ENCODE results near the gene LIM2.

DNA sequence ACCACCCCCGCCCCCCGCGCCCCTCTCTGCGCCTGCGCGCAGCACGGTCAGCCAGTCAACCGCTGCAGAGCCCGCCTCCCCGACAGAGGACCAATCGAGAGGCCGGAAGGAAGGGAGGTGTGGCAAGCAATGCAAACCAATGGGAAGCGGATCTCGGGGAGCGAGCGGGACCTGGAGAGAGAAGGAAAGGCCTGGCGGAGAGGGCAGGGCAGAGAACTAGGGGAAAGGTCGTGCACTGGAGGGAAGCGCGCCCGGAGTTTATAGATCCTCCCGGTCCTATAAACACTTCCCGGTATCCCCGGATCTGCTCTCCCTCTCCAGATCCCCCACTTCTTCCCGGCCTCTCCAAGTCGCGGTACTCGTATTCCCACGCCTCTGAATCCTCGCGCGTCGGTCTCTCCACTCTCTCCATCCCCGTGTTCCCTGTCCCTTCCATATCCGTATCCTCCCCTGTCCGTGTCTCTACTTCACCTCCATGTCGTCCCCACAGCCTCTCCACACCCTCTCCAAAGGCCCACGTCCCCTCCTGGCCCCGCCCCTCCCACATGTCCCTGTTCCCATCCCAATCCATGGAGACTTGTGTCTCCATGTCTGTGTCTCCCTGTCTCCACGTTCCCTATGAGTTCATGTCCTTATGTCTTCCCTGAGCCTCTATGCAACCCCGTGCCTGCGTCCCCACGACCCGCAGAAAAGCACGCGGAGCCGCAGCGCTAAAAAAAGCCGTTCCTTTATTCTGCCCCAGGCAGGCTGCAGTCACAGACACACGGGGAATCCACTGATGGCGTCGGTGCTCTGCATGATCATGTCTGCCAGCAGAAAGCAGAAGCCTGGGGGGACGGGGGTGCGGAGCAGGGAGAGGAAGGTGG lies 21.2 kb downstream of the LIM2 start:
- TF ChIP-seq, protein P1, sequence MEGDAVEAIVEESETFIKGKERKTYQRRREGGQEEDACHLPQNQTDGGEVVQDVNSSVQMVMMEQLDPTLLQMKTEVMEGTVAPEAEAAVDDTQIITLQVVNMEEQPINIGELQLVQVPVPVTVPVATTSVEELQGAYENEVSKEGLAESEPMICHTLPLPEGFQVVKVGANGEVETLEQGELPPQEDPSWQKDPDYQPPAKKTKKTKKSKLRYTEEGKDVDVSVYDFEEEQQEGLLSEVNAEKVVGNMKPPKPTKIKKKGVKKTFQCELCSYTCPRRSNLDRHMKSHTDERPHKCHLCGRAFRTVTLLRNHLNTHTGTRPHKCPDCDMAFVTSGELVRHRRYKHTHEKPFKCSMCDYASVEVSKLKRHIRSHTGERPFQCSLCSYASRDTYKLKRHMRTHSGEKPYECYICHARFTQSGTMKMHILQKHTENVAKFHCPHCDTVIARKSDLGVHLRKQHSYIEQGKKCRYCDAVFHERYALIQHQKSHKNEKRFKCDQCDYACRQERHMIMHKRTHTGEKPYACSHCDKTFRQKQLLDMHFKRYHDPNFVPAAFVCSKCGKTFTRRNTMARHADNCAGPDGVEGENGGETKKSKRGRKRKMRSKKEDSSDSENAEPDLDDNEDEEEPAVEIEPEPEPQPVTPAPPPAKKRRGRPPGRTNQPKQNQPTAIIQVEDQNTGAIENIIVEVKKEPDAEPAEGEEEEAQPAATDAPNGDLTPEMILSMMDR (IDR thresholded peaks at IDR 0.05 in 8 of 11, conservative IDR thresholded peaks at IDR 0.05 in 3 of 11), result peak in 2 of 11 experiments; percentile 12 to 25
- TF ChIP-seq POLR2A (IDR thresholded peaks at IDR 0.05), result peak in 2 of 3 donors; percentile 48 to 65
